Tibial nerve (tissue), 4 donors: ENCODE measurements around the gene IGF2BP3.

ENCODE experiments used
- CTCF ChIP-seq, 5 experiments: fragments of 200-600 bp in 3 of 5; fragments of 450-650 bp in 2 of 5; sonication (generic) in 3 of 5; IDR thresholded peaks; one replicate each; pipeline ENCODE4 v1.5.1; 2016 to 2019; ENCODE audit warnings: antibody characterized with exemption in 5 of 5, mild to moderate bottlenecking in 3 of 5, moderate library complexity in 2 of 5
- EP300 ChIP-seq, 2 donors: sonication (generic); formaldehyde crosslinking; IDR thresholded peaks; one replicate each; pipeline ENCODE4 v1.6.1; 2017; ENCODE audit warnings: antibody characterized with exemption in 2 of 2, mild to moderate bottlenecking in 1 of 2

- TF ChIP-seq EP300 (IDR thresholded peaks at IDR 0.05) (no peak), CTCF (IDR thresholded peaks at IDR 0.05) (no peak)
Measured at GRCh38 chr7:23430893-23431259, 39.4 kb downstream of the IGF2BP3 start.
